A549 (cell line): ENCODE measurements around the gene MYO15B. TPM values are rescaled to one million over a fixed set of nuclear protein-coding genes. Genes with fewer than 3 reads are reported as not detected.

ENCODE experiments used
- ATAC-seq, 2 experiments: fragments of 200-7000 bp in 1 of 2; fragments of >200 bp in 1 of 2; cut with Nextera tagmentation in 1 of 2; cut with Tn5 transposase in 1 of 2; 3 replicates each; pipeline versions ENCODE4 v1.8.0 to v1.9.1; 2018 to 2020; ENCODE audit warnings: mild to moderate bottlenecking in 1 of 2, moderate library complexity in 1 of 2
- CTCF ChIA-PET: fragments of 300-600 bp; sonication (Branson Sonifier 250); formaldehyde crosslinking; extraction: SDS; loops from one replicate; lab custom pipeline; 2021; ENCODE audit warnings: antibody characterized with exemption, inconsistent platforms; lab: Yijun Ruan, JAX
- POLR2A ChIA-PET: fragments of 350-600 bp; formaldehyde crosslinking; extraction: SDS; loops from one replicate; lab custom pipeline; 2021; ENCODE audit warnings: antibody characterized with exemption, inconsistent platforms; lab: Yijun Ruan, JAX
- DNase-seq, 2 experiments: peaks; one replicate each; pipeline versions ENCODE4 v3.0.0 to v3.0.0-alpha.2; 2011 to 2016; ENCODE audit warnings: low read depth in 1 of 2, low spot score in 1 of 2
- FAIRE-seq: peaks from 2 replicates; lab custom pipeline; 2011; peaks lifted over from hg19 to GRCh38; lab: Jason Lieb, UNC
- H3K27ac ChIP-seq, 2 experiments: fragments of >200 bp; sonication (Bioruptor Twin); formaldehyde crosslinking; 3 replicates each; pipeline ENCODE4 v1.5.1; 2016 to 2017
- H3K4me1 ChIP-seq: fragments of >200 bp; sonication (Bioruptor Twin); formaldehyde crosslinking; 3 replicates; pipeline ENCODE4 v1.6.1; 2016
- H3K4me2 ChIP-seq: fragments of >200 bp; sonication (Bioruptor Twin); formaldehyde crosslinking; 3 replicates; pipeline ENCODE4 v1.6.1; 2016
- H3K4me3 ChIP-seq: fragments of >200 bp; sonication (Bioruptor Twin); formaldehyde crosslinking; 3 replicates; pipeline ENCODE4 v1.5.1; 2016
- H3K9me3 ChIP-seq: fragments of >200 bp; sonication (Bioruptor Twin); formaldehyde crosslinking; 3 replicates; pipeline ENCODE4 v1.6.1; 2016
- BCL3 ChIP-seq: fragments of >200 bp; sonication (Bioruptor Twin); formaldehyde crosslinking; IDR thresholded peaks from 3 replicates; pipeline ENCODE4 v1.6.1; 2016
- CHD4 ChIP-seq: fragments of 200-600 bp; sonication (generic); IDR thresholded peaks from 2 replicates; pipeline ENCODE4 v1.6.1; 2016; ENCODE audit warnings: antibody characterized with exemption, mild to moderate bottlenecking, borderline replicate concordance
- E2F6 ChIP-seq: IDR thresholded peaks from 2 replicates; pipeline ENCODE4 v1.6.1; 2012; ENCODE audit warnings: low read depth, borderline replicate concordance
- EHF ChIP-seq: fragments of 250-450 bp; sonication (Bioruptor Pico); IDR thresholded peaks from 2 replicates; pipeline ENCODE4 v1.5.0; 2020; ENCODE audit warnings: mild to moderate bottlenecking
- EHMT2 ChIP-seq: fragments of 200-600 bp; sonication (generic); IDR thresholded peaks from 2 replicates; pipeline ENCODE4 v1.6.1; 2016; ENCODE audit warnings: antibody characterized with exemption, low read depth, mild to moderate bottlenecking, moderate library complexity
- HES2 ChIP-seq: fragments of >200 bp; sonication (Bioruptor Twin); formaldehyde crosslinking; IDR thresholded peaks from 2 replicates; pipeline ENCODE4 v1.6.1; 2016
- HEYL ChIP-seq: fragments of 250-450 bp; sonication (Bioruptor Pico); IDR thresholded peaks from 2 replicates; pipeline ENCODE4 v1.8.0; 2021; ENCODE audit warnings: mild to moderate bottlenecking, moderate library complexity
- HMGXB4 ChIP-seq: fragments of 250-450 bp; sonication (Bioruptor Pico); IDR thresholded peaks from 2 replicates; pipeline ENCODE4 v1.5.0; 2021; ENCODE audit warnings: mild to moderate bottlenecking, moderate library complexity, borderline replicate concordance
- HOXB13 ChIP-seq: fragments of 250-450 bp; sonication (Bioruptor Pico); IDR thresholded peaks from 2 replicates; pipeline ENCODE4 v1.5.0; 2020; ENCODE audit warnings: low read depth, mild to moderate bottlenecking, moderate library complexity
- KDM5A ChIP-seq: fragments of 200-600 bp; sonication (generic); IDR thresholded peaks from 2 replicates; pipeline ENCODE4 v1.6.1; 2016; ENCODE audit warnings: antibody characterized with exemption, mild to moderate bottlenecking
- MYC ChIP-seq: IDR thresholded peaks from 2 replicates; pipeline ENCODE4 v1.6.1; 2012; ENCODE audit warnings: mild to moderate bottlenecking, inconsistent platforms, low read length, improper control_type of control experiment, borderline replicate concordance
- NPAS2 ChIP-seq: fragments of 250-450 bp; sonication (Bioruptor Pico); IDR thresholded peaks from 2 replicates; pipeline ENCODE4 v1.8.0; 2022; ENCODE audit warnings: mild to moderate bottlenecking, moderate library complexity, borderline replicate concordance
- PBX3 ChIP-seq: IDR thresholded peaks from 2 replicates; pipeline ENCODE4 v1.6.1; 2012
- POLR2A ChIP-seq: IDR thresholded peaks from 2 replicates; pipeline ENCODE4 v1.6.1; 2012; ENCODE audit warnings: mild to moderate bottlenecking, low read length
- REST ChIP-seq: fragments of 200-600 bp; sonication (generic); IDR thresholded peaks from 2 replicates; pipeline ENCODE4 v1.6.1; 2016; ENCODE audit warnings: antibody characterized with exemption, mild to moderate bottlenecking, moderate library complexity
- RNF2 ChIP-seq: fragments of 200-600 bp; sonication (generic); IDR thresholded peaks from 2 replicates; pipeline ENCODE4 v1.6.1; 2016; ENCODE audit warnings: low read depth, mild to moderate bottlenecking, antibody characterized with exemption, moderate library complexity, borderline replicate concordance
- SMC3 ChIP-seq: fragments of >200 bp; sonication (Bioruptor Twin); formaldehyde crosslinking; IDR thresholded peaks from 3 replicates; pipeline ENCODE4 v1.6.1; 2018; ENCODE audit warnings: inconsistent platforms
- SREBF2 ChIP-seq: fragments of 450-650 bp; IDR thresholded peaks from 2 replicates; pipeline ENCODE4 v1.6.1; 2014; ENCODE audit warnings: mild to moderate bottlenecking, moderate library complexity
- ZC3H11A ChIP-seq: fragments of 450-650 bp; IDR thresholded peaks from 2 replicates; pipeline ENCODE4 v1.6.1; 2014; ENCODE audit warnings: antibody characterized with exemption, mild to moderate bottlenecking
- ZNF302 ChIP-seq: fragments of 250-450 bp; sonication (Bioruptor Pico); IDR thresholded peaks from 2 replicates; pipeline ENCODE4 v1.9.0; 2021; ENCODE audit warnings: inconsistent platforms, mild to moderate bottlenecking, moderate library complexity
- WGBS: methylation state at CpG from one replicate; pipeline ENCODE4 v1.1.6; 2017; ENCODE audit errors: missing lambda C conversion rate; 5-methylcytosine and 5-hydroxymethylcytosine counted together
- polyA plus RNA-seq, 4 experiments: library from polyadenylated mRNA; depleted of rRNA in 3 of 4; stranded (reverse); fragments of >200 nt; fragmentation: RNase III in 1 of 4; extraction: RNeasy Plus Mini Kit Qiagen cat#74134 plus additional on column Dnase treatment in 1 of 4; gene quantifications; 2 replicates in 3 of 4; 3 replicates in 1 of 4; pipeline ENCODE4 v1.2.3, GENCODE V29; 2011 to 2017

MYO15B gene
- polyA plus RNA-seq, 2 of the 4 experiments (the other 2 are of a cell fraction) = 12.4 to 33.9 TPM

GRCh38 chr17:75591722-75592302, 4.2 kb downstream of the MYO15B start:
- no peak for FAIRE-seq
- 78% methylated on average over 7 of the region's 7 CpGs for WGBS

More at GRCh38 chr17:75591722-75592302, 4.2 kb downstream of the MYO15B start:
- Histone ChIP-seq H3K27ac (no peak overlapping the region; a peak in 1 of 6 replicates), H3K4me3 (no peak overlapping the region), H3K4me1 (peaks cover 21% of the 10 kb centered on the region), H3K4me2 (no peak overlapping the region), H3K9me3 (no peaks in the 10 kb centered on the region)
- no peak for ATAC-seq
- DNase-seq = no peak
- POLR2A ChIA-PET = no interaction called here
- CTCF ChIA-PET = interaction anchor here (1.0 to 29.9 kb wide), 8 partner anchors 9 to 158 kb away, joined by 3 to 926 read pairs (median 6); partner anchors contain the start of genes SMIM5 and TSEN54
- TF ChIP-seq SREBF2 (no peak), EHMT2 (no peak), HES2 (no peak), REST (no peak), NPAS2 (CRISPR knock-in tag) (no peak), POLR2A (no peak), EHF (CRISPR knock-in tag) (no peak), HEYL (no peak), MYC (no peak), E2F6 (no peak), SMC3 (no peak), KDM5A (no peak), RNF2 (no peak), PBX3 (no peak), CHD4 (no peak), BCL3 (no peak), ZNF302 (CRISPR knock-in tag) (no peak), ZC3H11A (no peak), HOXB13 (CRISPR knock-in tag) (no peak), HMGXB4 (CRISPR knock-in tag) (no peak)
